HK-2 (cell line): ENCODE results near the gene TNFRSF1A.

Source experiments
- DNase-seq: peaks from one replicate; pipeline ENCODE4 v3.0.0-alpha.2; 2018; ENCODE audit not compliant: unreplicated experiment

The TNFRSF1A gene

GRCh38 chr12:6374028-6374785 lies 32.3 kb upstream of the TNFRSF1A start:
- DNase-seq = no peak

DNA sequence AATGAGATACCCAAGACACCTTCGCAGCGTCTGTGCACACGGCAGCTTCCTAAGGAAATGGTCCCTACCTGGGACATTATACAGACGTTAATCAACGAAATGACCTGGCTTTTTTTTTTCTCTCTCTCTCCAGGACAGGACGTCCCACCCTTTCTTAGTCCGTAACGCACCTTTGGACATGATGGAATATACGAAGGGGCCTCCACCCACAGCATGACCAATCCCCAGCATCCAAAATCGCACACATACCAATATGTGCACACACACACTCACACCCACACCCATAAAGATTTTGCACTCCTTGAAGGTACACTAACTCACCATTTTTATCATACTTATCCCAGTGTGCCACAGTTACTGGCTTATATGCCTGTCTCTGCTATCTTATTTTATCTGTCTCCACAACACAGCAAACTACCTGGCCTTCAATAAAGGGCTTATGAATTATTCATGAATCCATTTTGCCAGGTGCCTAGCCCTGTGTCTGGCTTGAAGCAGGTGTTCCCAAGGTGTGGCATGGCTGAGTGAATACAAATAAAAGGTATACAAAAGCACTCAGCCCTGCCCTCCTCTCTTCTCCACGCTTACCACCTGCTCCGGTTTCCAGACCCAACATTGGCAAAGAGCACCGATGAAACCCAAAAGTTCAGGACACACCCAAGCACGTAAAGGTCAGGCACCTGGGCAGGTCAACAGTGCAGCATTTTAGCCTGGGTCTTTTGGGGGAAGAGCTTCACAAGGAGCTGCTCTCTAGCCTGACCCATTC lies 31.3 kb upstream of the TNFRSF1A start:
- no peak for DNase-seq

- peak; percentile 78 for DNase-seq
Measured at GRCh38 chr12:6372403-6373003, 30.6 kb upstream of the TNFRSF1A start.

DNA sequence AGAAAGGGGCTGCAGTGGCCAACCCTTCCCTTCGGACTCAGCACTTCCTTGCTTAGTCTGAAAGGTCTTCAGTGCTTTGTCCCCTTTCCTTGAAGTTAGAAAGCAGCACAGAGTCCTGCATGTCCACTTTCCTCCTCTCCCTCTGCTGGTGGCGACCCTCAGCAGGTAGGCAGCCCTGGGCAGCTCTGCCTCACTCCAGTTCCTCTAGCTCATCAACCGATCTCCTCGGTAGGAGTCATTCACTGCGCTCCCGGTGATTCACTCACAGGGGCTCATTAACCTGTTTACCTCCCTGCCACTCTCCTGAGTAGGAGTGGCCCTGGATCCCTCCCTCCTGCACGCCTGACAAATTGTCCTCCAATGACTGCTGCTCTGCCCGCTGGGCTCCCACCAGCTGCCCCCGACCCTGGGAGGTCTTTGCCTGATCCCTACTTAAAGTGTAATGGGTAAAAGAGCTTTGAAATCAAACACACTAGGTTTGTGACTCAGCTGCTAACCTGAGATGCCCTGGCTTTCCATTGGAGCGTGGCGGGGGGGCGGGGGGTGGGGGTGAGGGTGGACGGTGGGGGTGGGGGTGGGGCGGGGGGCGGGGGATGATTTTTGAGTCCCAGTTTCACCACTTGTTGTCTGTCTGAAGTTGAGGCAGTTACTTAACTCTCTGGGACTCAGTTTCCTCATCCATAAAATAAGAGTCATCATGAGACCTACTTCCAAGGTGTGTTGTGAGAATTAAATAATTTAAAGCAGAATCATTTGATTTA lies 29.3 kb upstream of the TNFRSF1A start:
- peak; percentile 96 for DNase-seq

DNA sequence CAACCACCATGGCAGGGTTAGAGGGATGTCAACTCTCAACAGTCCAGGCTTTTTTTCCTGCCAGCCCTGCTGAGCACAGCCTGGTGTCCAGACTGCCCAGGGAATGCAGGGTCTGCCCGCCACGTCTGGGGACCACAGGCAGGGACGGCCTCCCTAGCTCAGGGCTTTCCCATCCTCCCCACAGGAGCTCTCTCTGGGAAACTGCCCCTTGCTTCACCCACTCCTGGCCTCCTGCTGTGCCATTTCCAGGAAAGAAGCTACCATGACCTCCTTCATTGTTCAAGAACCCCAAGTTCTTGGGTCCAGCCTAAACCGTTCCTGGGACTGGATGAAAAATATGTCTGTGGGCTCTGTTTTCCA lies 28.7 kb upstream of the TNFRSF1A start:
- DNase-seq = peak; percentile 36

DNA sequence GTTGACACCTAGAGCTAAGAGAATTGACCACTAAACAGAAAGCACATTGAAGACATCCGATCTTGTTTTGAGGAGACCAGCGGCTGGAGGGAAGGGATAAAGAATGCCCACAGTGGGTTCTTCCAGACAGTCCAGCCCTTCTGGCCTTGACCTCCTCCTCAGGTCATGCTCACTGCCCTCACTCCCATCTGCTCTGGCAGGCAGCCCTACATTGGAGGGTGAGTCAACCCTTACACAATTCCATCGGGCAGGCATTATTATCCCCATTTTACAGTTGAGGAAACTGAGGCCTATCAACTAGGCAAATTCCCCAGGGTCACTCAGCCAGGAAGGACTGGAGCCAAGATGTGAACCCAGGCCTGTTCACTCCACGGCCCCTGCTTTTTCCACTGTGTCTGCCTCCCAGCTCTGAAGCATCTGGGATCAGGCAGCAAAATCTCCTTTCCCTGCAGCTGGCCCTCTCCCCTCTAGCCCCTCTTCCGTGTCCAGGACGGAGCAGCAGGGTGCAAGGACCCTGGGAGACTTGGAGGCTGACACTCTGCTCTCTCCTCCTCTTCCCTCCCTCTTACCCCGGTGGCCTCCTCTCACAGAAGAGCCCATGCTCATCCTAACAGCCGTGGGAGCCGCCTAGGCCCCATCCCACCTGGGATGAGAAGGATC lies 28.2 kb upstream of the TNFRSF1A start:
- DNase-seq = no peak

- DNase-seq = no peak
Measured at GRCh38 chr12:6368906-6369525, 27.1 kb upstream of the TNFRSF1A start.

DNA sequence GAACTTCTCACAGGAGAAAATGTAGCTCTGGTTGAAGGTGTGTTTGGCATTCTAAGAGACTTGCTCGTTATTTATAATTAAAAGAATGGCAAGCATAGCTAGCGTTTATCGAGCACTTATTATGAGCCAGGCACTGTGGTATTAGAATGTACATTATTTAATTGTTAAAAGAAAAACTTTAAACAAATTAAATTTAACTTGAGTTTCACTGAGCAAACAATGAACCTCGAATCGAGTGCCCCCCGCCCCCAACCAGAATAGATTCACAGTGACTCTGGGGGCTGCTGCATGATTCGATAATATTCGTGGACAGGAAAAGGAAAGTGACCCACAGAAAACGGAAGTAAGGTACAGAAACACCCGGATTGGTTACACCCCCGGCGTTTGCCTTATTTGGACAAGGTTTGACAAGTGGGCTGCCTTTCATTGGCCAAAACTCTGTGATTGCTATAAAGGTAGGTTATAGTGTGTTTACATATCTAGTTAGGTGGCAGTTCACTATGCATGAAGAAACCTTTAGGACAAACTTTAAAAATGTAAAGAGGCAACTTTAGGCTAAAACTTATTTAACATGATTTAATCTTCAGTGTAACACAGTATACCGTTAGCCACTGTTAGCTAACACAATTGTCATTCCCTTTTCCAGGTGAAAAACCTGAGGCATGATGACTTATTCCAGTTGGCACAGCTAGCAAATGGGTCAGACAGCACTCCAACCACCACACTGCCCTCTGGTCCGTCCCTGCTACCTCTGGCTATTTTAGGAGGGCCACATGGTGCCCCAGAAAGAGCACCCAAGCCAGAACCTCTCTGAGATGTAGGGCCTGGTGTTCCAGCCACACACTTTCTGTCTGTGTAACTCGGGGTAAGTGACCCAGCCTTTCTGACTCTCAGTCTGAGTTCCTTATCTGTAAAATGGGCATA lies 26.4 kb upstream of the TNFRSF1A start:
- DNase-seq = no peak

GRCh38 chr12:6367065-6367968 lies 25.4 kb upstream of the TNFRSF1A start:
- DNase-seq = no peak

DNA sequence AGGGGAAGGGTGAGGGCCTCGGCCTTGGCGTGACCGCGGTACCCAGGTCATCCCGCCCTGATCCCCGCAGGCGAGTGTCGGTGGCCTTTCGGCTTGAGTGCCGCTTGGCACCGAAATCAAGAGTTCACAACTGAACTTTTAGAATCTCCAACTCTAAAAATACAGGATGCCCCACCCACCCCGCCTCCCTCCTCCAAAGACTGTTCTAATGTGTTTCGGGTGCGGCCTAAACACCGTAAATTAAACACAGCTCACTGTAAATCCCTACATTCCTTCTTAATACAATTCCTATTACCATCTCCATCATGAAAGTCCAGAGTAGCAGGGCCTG lies 22.1 kb upstream of the TNFRSF1A start:
- no peak for DNase-seq

- DNase-seq = no peak
Measured at GRCh38 chr12:6363330-6364043, 21.6 kb upstream of the TNFRSF1A start.

DNA sequence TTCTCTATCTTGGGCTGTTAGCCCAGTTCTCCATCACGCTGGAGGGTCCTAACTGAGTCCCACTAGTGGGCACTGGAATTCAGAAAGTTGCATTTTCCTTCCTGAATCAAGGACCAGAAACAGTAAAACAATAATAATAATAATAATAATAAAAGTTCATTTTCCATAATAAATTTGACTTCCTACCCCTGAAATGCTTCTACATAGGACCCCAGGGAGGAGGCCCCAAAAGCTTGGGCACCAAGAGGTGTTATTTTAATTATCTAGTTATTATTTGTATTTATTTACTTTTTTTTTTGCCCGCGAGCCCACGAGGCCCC lies 21.1 kb upstream of the TNFRSF1A start:
- no peak for DNase-seq

DNA sequence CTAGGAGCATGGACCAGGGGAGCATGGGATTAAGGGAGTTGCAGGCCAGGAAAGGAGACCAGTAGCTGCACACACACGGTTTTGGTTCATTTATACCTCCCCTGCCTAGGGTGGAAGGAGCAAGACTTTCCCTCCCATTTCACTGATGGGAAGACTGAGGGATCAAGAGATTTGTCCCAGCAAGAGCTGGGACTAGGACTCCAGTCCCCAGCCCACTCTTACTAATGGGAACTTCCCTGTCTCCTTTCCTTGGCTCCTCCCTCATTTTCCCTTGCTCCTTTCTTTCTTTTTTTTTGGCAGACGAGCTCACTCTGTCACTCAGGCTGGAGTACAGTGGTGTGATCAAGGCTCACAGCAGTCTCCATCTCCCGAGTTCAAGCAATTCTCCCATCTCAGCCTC lies 20.5 kb upstream of the TNFRSF1A start:
- DNase-seq = no peak

DNA sequence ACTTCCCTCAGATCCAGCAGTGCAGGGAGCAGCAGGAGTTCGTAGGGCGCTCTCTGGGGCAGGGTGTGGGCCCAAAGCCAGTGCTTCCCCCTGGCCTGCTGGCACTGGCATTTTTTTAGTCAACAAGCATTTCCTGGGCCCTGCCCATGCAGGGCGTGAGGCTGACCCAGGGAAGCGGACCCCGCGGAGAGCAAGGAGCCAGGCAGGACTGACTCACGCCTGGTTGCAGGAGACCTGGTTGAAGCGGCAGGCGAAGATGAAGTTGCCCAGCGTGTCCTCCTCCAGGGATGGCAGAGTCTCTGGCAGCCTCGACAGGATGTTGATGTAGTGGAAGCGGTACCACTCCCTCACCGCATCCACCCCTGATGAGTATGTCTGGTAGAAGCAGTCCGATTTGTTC lies 20.0 kb upstream of the TNFRSF1A start:
- DNase-seq = no peak

DNA sequence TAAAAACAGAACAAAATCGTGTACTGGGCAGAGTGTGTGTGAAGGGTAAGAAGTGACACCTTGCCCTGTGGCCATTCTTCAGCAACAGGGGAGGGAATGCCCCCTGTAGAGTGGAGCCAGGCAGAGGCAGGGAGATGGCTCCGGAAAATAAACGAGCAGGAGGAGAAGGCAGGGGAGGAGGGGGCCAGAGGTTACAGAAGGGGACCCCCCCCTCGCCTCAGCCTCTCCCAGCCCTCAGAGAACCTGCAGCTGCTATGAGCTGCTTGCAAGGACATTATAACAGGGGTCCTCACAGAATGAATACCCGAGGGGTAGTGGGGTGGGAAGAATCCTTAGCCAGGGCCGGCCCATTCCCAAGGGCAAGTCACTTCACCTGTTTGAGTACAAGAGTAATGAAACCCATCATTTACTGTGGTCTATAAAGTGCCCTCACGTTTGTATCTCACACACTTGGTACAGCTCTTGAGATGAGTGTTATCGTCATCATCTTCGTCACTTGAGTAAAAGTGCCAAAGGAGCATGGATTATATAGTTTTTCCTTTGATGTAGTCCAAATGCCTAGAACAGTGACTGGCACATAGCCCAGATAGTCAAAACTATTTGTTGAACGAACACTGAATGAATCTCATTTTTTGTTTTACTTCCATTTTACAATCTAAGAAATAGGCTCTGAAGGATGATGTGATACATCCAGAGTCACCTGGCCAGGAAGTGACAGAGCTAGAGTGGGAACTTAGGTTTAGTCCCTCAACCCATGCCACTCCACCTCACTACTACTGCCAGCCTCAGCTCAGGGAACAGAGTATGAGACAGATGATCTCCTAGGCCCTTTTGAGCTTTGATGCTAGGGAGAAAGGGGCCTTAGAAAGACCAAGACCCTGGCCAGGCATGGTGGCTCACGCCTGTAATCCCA lies 19.0 kb upstream of the TNFRSF1A start:
- no peak for DNase-seq

GRCh38 chr12:6360080-6360571 lies 18.2 kb upstream of the TNFRSF1A start:
- DNase-seq = no peak

GRCh38 chr12:6358881-6359280 lies 17.0 kb upstream of the TNFRSF1A start:
- DNase-seq = no peak
